EL (cell line): ENCODE results near the gene CELF5.
"Not testable (repeated sequence)": the region's sequence is repeated elsewhere in the genome, so short reads cannot be mapped to it uniquely, and the experiment has no call there.

Source experiments
- DNase-seq: peaks from one replicate; pipeline ENCODE4 v3.0.0-alpha.2; 2016

The CELF5 gene

DNA sequence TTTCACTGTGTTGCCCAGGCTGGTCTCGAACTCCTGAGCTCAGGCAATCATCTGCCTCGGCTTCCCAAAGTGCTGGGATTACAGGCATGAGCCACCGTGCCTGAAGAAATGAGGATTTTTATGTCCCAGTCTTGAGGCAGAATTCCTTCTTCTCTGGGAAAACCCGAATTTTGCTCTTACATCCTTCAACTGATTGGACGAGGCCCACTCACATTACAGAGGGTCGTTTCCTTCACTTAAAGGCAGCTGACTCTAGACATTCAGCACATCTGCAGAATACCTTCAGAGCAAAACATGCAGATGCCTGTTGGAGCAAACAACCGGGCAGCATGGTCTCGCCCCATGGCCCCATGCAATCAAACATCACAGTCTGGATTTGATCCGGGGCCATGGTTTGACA lies 105.6 kb downstream of the CELF5 start:
- no peak for DNase-seq

DNA sequence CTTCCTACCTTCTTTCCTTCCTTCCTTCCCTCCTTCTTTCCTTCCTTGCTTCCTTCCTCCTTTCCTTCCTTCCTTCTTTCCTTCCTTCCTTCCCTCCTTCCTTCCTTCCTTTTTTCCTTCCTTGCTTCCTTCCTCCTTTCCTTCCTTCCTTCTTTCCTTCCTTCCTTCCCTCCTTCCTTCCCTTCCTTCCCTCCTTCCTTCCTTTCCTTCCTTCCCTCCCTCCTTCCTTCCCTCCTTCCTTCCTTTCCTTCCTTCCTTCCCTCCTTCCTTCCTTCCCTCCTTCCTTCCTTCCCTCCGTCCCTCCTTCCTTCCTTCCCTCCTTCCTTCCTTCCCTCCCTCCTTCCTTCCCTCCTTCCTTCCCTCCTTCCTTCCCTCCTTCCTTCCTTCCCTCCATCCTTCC lies 107.8 kb downstream of the CELF5 start:
- not testable (repeated sequence) for DNase-seq

GRCh38 chr19:3333020-3333583 lies 108.6 kb downstream of the CELF5 start:
- no peak for DNase-seq

- no peak for DNase-seq
Measured at GRCh38 chr19:3333662-3334061, 109.2 kb downstream of the CELF5 start.

- not testable (repeated sequence) for DNase-seq
Measured at GRCh38 chr19:3334749-3335430, 110.4 kb downstream of the CELF5 start.

GRCh38 chr19:3335431-3336350 lies 111.2 kb downstream of the CELF5 start:
- peak; percentile 50 for DNase-seq

DNA sequence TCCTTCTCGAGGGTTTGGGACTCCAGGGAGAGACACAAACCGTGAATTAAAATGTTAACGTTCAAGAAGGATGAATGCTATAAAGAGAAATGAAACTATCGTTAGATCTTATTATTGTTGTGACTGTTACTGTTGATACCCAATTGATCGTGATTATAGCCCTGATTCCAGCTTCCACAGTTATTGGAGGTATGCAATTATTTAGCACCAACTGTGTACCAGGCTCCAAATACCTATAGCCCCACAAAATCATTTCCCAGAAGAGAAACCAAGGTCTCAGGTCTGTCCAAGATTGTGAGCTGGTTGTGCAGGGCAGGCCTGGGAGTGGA lies 111.9 kb downstream of the CELF5 start:
- DNase-seq: no peak

GRCh38 chr19:3336680-3337523 lies 112.4 kb downstream of the CELF5 start:
- DNase-seq: peak; percentile 42

DNA sequence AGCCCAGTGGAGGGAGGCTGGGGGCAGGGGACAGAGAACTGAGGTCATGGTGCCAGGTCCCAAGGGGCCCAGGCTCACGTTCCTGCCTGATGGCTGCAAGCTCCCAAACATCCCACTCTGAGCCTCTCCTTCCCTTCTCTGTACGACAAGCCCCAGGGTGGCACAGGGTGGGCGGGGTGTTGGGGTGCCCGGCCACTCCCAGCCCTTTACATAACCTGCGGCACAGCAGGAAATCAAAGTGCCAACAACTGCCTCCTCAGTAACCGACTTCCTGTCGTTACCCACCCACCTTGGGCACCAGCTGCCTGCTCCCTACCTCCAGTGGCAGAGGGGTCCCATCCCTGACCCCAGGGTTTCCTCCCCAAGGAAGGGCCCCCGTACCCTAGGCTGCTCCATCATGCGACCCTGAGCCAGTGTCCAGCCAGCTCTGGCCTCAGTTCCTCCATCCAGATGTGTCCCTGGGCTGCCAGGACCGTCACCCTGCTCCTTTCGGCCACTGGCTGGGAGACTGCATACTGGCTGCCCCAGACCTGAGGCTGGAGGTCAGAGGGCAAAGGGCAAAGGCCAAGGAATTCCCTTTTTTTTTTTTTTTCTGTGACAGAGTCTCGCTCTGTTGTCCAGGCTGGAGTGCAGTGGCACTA lies 114.2 kb downstream of the CELF5 start:
- DNase-seq: no peak

GRCh38 chr19:3340340-3340739 lies 115.9 kb downstream of the CELF5 start:
- DNase-seq: no peak

GRCh38 chr19:3342246-3342645 lies 117.8 kb downstream of the CELF5 start:
- DNase-seq: no peak

DNA sequence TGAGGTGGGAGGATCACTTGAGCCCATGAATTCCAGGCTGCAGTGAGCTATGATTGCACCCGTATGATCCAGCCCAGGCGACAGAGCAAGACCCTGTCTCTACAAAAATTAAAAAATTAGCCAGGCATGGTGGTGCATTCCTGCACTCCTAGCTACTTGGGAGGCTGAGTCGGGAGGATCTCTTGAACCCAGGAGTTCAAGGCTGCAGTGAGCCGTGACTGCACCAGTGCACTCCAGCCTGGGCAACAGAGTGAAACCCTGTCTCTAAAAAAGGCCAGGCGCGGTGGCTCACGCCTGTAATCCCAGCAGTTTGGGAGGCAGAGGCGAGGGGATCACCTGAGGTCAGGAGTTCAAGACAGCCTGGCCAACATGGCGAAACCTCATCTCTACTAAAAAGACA lies 118.5 kb downstream of the CELF5 start:
- not testable (repeated sequence) for DNase-seq

GRCh38 chr19:3343619-3344502 lies 119.4 kb downstream of the CELF5 start:
- DNase-seq: peak; percentile 79

GRCh38 chr19:3344608-3345598 lies 120.4 kb downstream of the CELF5 start:
- DNase-seq: no peak

- DNase-seq: no peak
Measured at GRCh38 chr19:3345850-3346460, 121.5 kb downstream of the CELF5 start.
